ENCODE results near the gene BTBD9. TPM values are rescaled to one million over a fixed set of nuclear protein-coding genes. Genes with fewer than 3 reads are reported as not detected.

Gene BTBD9
- total and polyA plus RNA-seq, 11 donors = 6.3 to 23.3 (median 19.4) TPM

DNA sequence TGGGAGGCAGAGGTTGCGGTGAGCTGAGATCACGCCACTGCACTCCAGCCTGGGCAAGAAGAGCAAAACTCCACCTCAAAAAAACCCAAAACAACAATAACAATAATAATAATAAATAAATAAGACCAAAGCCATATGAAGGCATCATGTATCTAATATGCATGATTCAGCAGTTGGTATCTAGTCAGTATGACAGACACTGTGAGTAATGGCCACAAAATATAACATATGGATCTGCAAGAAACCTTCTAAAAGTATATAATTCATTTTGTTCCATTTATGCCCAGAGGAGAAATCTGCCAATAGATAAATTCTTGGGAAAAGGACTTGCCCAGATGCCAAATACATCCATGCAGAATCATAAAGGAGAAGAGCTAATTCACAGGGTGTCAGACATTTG, 252.3 kb downstream of the BTBD9 start:
- DNase-seq (no peak), ATAC-seq (no peak)
- no peak for TF ChIP-seq POLR2A (IDR thresholded peaks at IDR 0.05)
- TF ChIP-seq, protein P1, sequence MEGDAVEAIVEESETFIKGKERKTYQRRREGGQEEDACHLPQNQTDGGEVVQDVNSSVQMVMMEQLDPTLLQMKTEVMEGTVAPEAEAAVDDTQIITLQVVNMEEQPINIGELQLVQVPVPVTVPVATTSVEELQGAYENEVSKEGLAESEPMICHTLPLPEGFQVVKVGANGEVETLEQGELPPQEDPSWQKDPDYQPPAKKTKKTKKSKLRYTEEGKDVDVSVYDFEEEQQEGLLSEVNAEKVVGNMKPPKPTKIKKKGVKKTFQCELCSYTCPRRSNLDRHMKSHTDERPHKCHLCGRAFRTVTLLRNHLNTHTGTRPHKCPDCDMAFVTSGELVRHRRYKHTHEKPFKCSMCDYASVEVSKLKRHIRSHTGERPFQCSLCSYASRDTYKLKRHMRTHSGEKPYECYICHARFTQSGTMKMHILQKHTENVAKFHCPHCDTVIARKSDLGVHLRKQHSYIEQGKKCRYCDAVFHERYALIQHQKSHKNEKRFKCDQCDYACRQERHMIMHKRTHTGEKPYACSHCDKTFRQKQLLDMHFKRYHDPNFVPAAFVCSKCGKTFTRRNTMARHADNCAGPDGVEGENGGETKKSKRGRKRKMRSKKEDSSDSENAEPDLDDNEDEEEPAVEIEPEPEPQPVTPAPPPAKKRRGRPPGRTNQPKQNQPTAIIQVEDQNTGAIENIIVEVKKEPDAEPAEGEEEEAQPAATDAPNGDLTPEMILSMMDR (IDR thresholded peaks at IDR 0.05) = no peak
- Histone ChIP-seq H3K27me3 (no peaks in the 10 kb centered on the region), H3K4me3 (no peak overlapping the region), H3K4me1 (peaks cover 0 to 19% (median 2%) of the 10 kb centered on the region in 12 donors), H3K9me3 (no peaks in the 10 kb centered on the region), H3K27ac (peak overlapping the region in 1 of 12 donors; percentile 17), H3K36me3 (no peaks in the 10 kb centered on the region)
- WGBS, 4 donors = 97 to 100% (median 99%) methylated on average over 2 of the region's 2 CpGs
- intact Hi-C loops (cut with DNase I) = no loop called here

DNA sequence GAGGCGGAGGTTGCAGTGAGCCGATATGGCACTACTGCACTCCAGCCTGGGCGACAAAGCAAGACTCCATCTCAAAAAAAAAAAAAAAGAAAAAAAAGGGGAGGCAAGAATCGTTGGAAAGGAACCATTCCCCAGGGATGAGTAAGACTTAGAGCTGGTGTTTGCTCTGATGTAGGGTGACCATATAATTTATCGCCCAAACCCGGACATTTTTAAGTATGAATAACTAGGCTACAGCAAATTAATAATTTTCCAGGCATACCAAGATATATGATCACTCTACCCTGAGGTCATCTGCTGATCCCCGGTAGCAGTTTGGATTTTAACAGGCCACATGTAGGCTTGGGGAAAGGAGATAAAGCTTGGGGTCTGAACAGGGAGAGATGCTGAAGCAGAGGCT, 260.9 kb downstream of the BTBD9 start:
- no peak overlapping the region for H3K27ac ChIP-seq
- H3K4me3 ChIP-seq = no peak overlapping the region
- intact Hi-C loops (cut with DNase I) = no loop called here
- WGBS, 4 donors = 89 to 94% (median 91%) methylated on average over 7 of the region's 7 CpGs
- H3K36me3 ChIP-seq = no peaks in the 10 kb centered on the region
- no peak for DNase-seq
- ATAC-seq = no peak
- H3K27me3 ChIP-seq = no peaks in the 10 kb centered on the region
- H3K4me1 ChIP-seq = peaks cover 0 to 9% (median 0%) of the 10 kb centered on the region in 12 donors
- TF ChIP-seq, protein P1 (IDR thresholded peaks at IDR 0.05) = no peak
- no peak for TF ChIP-seq POLR2A (IDR thresholded peaks at IDR 0.05)
- H3K9me3 ChIP-seq = no peaks in the 10 kb centered on the region

DNA sequence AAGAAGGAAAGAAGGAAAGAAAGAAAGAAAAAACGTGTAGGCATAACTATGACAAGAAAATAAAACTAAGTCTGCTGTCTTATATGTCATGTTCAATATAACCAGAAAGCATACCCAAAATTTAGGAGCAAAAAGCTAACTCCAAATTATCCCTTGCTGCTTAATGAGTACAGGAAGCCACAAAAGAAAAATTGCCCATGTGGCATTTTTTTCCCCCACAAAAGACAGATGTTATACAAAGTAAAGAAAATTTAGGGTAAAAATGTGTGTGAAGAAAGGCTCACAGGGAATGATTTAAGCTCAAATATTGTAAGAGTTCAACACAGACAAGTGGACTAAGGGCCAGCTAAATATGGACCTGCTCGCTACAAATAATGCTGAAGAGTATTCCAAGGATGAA, 263.8 kb downstream of the BTBD9 start:
- WGBS, 4 donors = 89 to 95% (median 93%) methylated on average over 2 of the region's 2 CpGs
- Histone ChIP-seq H3K27ac (no peak overlapping the region), H3K4me1 (peaks cover 0 to 18% (median 8%) of the 10 kb centered on the region in 12 donors), H3K36me3 (no peaks in the 10 kb centered on the region), H3K9me3 (no peaks in the 10 kb centered on the region), H3K4me3 (no peak overlapping the region), H3K27me3 (no peaks in the 10 kb centered on the region)
- no peak for DNase-seq
- intact Hi-C loops (cut with DNase I) = no loop called here
- no peak for ATAC-seq
- TF ChIP-seq POLR2A (IDR thresholded peaks at IDR 0.05) = no peak
- TF ChIP-seq, protein P1 (IDR thresholded peaks at IDR 0.05) = no peak

DNA sequence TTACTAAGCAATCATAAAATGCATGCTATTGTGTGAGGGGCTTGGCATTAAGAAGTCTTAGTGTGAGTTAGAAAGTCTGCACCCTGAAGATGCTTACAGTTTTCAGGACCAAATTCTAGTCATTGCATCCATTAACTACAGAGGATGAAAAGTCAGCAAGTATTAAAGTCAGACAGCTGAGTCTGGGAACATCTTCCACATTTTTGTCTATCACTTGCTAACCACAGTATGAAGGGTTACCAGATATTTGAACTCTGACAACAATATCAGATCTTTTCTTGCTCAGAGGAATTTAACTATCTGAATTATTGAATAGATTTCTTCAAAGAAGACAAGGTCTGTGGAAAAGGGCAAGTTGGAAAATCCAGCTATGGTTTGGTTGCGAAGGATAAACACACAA, 264.4 kb downstream of the BTBD9 start:
- TF ChIP-seq POLR2A (IDR thresholded peaks at IDR 0.05) = no peak
- TF ChIP-seq, protein P1 (IDR thresholded peaks at IDR 0.05) = no peak
- Histone ChIP-seq H3K27me3 (no peaks in the 10 kb centered on the region), H3K4me1 (peaks cover 0 to 22% (median 12%) of the 10 kb centered on the region in 12 donors), H3K27ac (no peak overlapping the region), H3K36me3 (no peaks in the 10 kb centered on the region), H3K9me3 (no peaks in the 10 kb centered on the region), H3K4me3 (no peak overlapping the region)
- no peak for ATAC-seq
- DNase-seq = no peak
- 94 to 100% (median 97%) methylated on average over 1 of the region's 1 CpG for WGBS, 4 donors
- intact Hi-C loops (cut with DNase I) = no loop called here
